Activated naive CD8-positive, alpha-beta T cell treated with anti-CD3 and anti-CD28 coated beads, Interleukin-2, amount 50 U/mL, for 24 hours (primary cell): ENCODE results near the gene TFB1M.
"Not testable (repeated sequence)": the region's sequence is repeated elsewhere in the genome, so short reads cannot be mapped to it uniquely, and the experiment has no call there.

Source experiments
- ATAC-seq: fragments of 150-1000 bp; cut with Tn5 transposase; one replicate; pipeline ENCODE4 v1.10.0; 2021
- DNase-seq: peaks from one replicate; pipeline ENCODE4 v3.0.0; 2021
- H3K27ac Mint-ChIP-seq: one replicate; pipeline ENCODE4 v1.8.0; 2021; ENCODE audit warnings: mild to moderate bottlenecking, mixed read lengths
- H3K27me3 Mint-ChIP-seq: one replicate; pipeline ENCODE4 v1.8.0; 2021; ENCODE audit warnings: mixed read lengths
- H3K36me3 Mint-ChIP-seq: one replicate; pipeline ENCODE4 v1.8.0; 2021; ENCODE audit warnings: low read depth, mixed read lengths
- H3K4me1 Mint-ChIP-seq: one replicate; pipeline ENCODE4 v1.8.0; 2021; ENCODE audit warnings: mixed read lengths
- H3K4me3 Mint-ChIP-seq: one replicate; pipeline ENCODE4 v1.8.0; 2021; ENCODE audit warnings: mild to moderate bottlenecking, moderate library complexity, mixed read lengths
- H3K9me3 Mint-ChIP-seq: one replicate; pipeline ENCODE4 v1.8.0; 2021; ENCODE audit warnings: mixed read lengths

TFB1M gene

DNA sequence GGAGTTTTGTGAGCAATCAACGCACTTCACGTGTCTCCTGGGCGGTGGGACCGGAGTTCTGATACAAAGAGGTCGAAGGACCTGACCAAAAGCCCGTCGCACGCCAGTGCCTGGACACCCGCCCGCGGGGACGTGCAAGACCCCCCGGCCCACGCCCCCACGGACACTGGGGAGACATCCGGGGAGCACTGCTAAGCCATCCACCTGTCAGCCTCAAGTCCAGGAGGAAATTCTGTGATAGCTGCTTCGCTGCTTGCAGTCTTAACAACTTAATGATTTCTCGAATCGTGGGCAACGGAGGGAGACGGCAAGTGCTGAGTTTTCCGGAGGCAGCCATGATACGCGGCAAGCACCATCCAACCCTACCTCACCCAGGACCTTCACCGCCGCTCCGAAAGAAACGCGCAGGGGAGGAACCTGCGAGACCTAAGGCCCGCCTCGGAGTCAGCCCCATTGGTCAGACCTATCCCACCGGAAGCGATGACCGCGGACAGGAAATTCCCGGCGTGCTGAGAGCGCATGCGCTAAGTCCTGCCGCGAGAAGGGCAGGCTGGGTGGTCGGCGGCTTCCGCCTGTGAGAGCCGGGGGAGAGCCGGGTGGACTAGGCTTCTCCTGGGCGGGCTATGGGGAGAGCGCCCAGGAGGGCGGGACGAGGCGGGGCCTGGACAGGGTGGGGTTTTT, at the start of gene TFB1M:
Gene TFB1M (minus strand): TSS at position 393 of the 681 bp plus-strand sequence. CDS start 56 bp downstream, at position 337.
- Mint-ChIP-seq H3K36me3 (peaks cover 26% of the 10 kb centered on the region), H3K4me3 (peak within 1 kb of the TSS; percentile 96), H3K4me1 (peaks cover 47% of the 10 kb centered on the region), H3K9me3 (no peaks in the 10 kb centered on the region), H3K27ac (peak within 1 kb of the TSS; percentile 95), H3K27me3 (no peaks in the 10 kb centered on the region)
- DNase-seq, result peak; percentile 98
- peak; percentile 99 for ATAC-seq

DNA sequence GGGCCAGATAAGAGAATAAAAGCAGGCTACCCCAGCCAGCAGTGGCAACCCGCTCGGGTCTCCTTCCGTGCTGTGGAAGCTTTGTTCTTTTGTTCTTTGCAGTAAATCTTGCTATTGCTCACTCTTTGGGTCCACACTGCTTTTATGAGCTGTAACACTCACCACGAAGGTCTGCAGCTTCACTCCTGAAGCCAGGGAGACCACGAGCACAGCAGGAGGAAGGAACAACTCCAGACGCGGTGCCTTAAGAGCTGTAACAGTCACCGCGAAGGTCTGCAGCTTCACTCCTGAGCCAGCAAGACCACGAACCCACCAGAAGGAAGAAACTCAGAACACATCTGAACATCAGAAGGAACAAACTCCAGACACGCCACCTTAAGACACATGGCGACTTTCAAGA, 49.7 kb upstream of the TFB1M start:
- H3K27ac Mint-ChIP-seq, ATAC-seq, H3K9me3 Mint-ChIP-seq, H3K4me3 Mint-ChIP-seq, DNase-seq, H3K36me3 Mint-ChIP-seq, H3K4me1 Mint-ChIP-seq, H3K27me3 Mint-ChIP-seq: not testable (repeated sequence)

DNA sequence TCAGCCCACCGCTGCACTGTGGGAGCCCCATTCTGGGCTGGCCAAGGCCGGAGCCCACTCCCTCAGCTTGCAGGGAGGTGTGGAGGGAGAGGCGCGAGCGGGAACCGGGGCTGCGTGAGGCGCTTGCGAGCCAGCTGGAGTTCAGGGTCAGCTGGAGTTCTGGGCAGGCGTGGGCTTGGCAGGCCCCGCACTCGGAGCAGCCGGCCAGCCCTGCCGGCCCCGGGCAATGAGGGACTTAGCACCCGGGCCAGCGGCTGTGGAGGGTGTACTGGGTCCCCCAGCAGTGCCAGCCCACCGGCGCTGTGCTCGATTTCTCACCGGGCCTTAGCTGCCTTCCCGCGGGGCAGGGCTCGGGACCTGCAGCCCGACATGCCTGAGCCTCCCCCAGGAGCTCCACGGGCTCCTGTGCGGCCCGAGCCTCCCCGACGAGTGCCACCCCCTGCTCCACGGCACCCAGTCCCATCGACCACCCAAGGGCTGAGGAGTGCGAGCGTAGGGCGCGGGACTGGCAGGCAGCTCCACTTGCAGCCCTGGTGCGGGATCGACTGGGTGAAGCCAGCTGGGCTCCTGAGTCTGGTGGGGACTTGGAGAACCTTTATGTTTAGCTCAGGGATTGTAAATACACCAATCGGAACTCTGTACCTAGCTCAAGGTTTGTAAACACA, 48.8 kb upstream of the TFB1M start:
- not testable (repeated sequence) for H3K27ac Mint-ChIP-seq, H3K36me3 Mint-ChIP-seq, DNase-seq, H3K27me3 Mint-ChIP-seq, H3K4me3 Mint-ChIP-seq, H3K4me1 Mint-ChIP-seq, ATAC-seq, H3K9me3 Mint-ChIP-seq

DNA sequence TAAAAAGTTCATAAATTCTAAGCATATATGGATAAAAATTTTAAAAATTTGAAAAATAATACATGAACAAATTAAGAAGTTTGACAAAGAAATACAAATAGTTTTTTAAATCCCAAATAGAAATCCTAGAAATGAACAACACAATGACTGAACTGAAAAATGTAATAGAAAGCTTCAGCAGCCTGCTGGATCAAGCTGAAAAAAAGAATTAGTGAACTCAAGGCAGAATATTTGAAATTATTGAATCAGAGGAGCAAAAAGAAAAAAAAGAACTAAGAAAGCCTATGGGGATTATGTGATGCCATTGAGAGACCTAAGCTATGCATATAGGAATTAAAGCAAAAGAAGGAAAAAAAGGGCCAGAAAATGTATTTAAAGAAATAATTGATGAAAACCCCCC, 39.9 kb upstream of the TFB1M start:
- ATAC-seq (no peak), DNase-seq (no peak)
- peaks cover 8% of the 10 kb centered on the region for H3K36me3 Mint-ChIP-seq
- peaks cover 26% of the 10 kb centered on the region for H3K9me3 Mint-ChIP-seq
- no peak overlapping the region for H3K4me3 Mint-ChIP-seq
- no peaks in the 10 kb centered on the region for H3K4me1 Mint-ChIP-seq
- H3K27ac Mint-ChIP-seq, result no peak overlapping the region
- H3K27me3 Mint-ChIP-seq, result no peaks in the 10 kb centered on the region

DNA sequence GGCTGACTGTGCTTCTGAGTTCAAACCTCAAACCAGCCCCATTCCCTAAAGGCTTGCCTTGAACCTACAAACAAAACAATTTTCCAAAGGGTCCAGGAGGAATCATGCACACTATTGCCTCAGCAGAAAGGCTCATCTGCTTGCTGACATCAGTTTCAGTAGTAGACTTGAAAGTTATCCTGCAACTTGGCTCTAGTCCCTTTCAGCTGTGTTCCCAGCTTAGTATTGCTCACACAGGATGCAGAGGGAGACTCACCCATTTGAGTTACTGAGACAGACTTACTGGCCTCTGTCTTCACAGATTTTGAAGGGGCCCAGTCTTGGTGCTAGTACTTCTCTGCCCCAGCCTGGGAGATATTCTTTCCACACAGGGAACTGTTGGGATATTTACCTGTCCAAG, 38.5 kb upstream of the TFB1M start:
- Mint-ChIP-seq H3K27me3 (no peaks in the 10 kb centered on the region), H3K27ac (no peak overlapping the region), H3K9me3 (peaks cover 32% of the 10 kb centered on the region), H3K36me3 (peaks cover 11% of the 10 kb centered on the region), H3K4me3 (no peak overlapping the region), H3K4me1 (peaks cover 3% of the 10 kb centered on the region)
- ATAC-seq (no peak), DNase-seq (no peak)

DNA sequence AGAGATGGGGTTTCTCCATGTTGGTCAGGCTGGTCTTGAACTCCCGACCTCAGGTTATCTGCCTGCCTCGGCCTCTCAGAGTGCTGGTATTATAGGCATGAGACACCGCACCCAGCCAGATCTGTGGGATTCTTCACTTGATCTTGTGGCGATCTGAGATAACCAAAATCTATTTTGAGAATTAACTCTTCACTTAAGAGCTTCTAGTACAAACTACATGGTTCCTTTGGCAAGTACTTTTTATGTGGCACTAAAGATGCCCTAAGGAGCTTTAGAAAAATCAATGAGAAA, 37.8 kb upstream of the TFB1M start:
- Mint-ChIP-seq H3K27me3 (no peaks in the 10 kb centered on the region), H3K4me1 (peaks cover 3% of the 10 kb centered on the region), H3K27ac (no peak overlapping the region), H3K4me3 (no peak overlapping the region), H3K9me3 (peaks cover 36% of the 10 kb centered on the region), H3K36me3 (peaks cover 12% of the 10 kb centered on the region)
- DNase-seq (no peak), ATAC-seq (no peak)

DNA sequence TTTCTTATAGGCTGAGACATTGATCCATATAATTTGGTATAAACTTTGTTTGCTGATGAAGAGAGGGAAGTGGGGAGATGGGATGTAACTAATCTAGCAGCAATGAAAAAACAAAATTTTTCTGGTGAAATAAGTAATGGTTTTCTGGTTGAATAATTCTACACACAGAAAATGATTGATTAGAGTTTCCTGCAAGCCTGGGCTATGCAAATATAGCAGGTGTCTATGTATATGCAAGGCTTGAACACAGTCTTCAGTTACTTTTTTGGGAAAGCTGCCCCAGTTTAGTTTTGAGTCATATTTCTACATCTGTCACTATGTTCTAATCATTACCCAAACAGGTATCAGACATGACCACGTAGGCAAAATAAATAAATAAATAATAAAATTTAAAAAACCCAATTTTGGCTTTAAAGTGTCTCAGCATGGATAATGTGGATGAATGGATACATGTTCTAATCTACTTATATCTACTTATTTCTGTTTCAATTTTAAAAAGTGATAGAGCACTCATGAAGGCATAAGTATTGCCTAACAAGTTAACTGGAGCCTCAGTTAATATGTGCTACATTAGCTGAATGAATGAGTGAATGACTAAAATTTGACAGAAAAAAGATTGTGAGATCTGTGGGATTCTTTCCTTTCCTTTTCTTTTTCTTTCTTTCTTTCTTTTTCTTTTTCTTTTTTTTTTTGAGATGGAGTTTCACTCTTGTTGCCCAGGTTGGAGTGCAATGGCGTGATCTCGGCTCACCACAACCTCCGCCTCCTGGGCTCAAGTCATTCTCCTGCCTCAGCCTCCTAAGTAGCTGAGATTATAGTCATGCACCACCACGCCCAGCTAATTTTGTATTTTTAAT, 37.2 kb upstream of the TFB1M start:
- H3K27me3 Mint-ChIP-seq, result no peaks in the 10 kb centered on the region
- H3K4me3 Mint-ChIP-seq, result no peak overlapping the region
- H3K4me1 Mint-ChIP-seq, result peaks cover 3% of the 10 kb centered on the region
- ATAC-seq, result no peak
- H3K36me3 Mint-ChIP-seq, result peaks cover 15% of the 10 kb centered on the region
- no peak overlapping the region for H3K27ac Mint-ChIP-seq
- H3K9me3 Mint-ChIP-seq, result peaks cover 38% of the 10 kb centered on the region
- DNase-seq, result no peak

DNA sequence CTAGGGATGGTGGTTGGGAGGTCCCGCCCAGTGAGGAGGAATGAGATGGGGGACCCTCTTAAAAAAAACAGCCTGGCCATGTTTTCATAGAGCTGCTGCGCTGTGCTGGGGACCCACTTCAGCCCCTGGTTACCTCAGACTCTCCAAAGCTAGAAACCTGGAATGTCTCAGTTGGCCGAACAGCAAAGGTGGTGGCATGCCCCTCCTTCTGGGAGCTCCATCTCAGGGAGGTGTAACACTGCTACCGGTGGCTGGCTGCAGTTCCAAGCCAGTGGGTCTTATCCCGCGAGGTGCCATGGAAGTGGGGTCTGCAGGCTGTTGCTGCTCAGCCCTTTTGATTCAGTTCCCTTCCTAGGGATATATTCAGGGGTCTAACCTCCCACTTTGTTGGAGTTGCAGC, 35.7 kb upstream of the TFB1M start:
- ATAC-seq (no peak), DNase-seq (no peak)
- H3K36me3 Mint-ChIP-seq, result peaks cover 12% of the 10 kb centered on the region
- H3K27ac Mint-ChIP-seq, result no peak overlapping the region
- H3K4me1 Mint-ChIP-seq, result peaks cover 3% of the 10 kb centered on the region
- no peak overlapping the region for H3K4me3 Mint-ChIP-seq
- no peaks in the 10 kb centered on the region for H3K27me3 Mint-ChIP-seq
- H3K9me3 Mint-ChIP-seq, result peaks cover 47% of the 10 kb centered on the region

DNA sequence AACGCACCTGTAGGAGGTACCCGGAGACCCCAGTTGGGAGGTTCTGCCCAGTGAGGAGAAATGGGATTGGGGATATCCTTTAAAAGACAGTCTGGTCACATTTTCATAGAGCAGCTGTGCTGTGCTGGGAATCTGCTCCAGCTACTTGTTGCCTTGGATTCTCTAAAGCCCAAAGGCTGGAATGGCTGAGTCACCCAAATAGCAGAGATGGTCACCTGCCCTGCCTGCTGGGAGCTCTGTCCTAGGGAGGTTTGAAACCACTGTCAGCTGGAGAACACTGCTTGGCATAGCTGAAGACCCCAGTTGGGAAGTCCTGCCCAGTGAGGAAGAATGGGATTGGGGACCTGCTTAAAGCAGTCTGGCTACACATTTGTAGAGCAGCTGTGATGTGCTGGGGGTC, 34.8 kb upstream of the TFB1M start:
- H3K27ac Mint-ChIP-seq, result no peak overlapping the region
- peaks cover 9% of the 10 kb centered on the region for H3K36me3 Mint-ChIP-seq
- peaks cover 3% of the 10 kb centered on the region for H3K4me1 Mint-ChIP-seq
- no peak overlapping the region for H3K4me3 Mint-ChIP-seq
- ATAC-seq (no peak), DNase-seq (no peak)
- H3K9me3 Mint-ChIP-seq, result peaks cover 40% of the 10 kb centered on the region
- H3K27me3 Mint-ChIP-seq, result no peaks in the 10 kb centered on the region

DNA sequence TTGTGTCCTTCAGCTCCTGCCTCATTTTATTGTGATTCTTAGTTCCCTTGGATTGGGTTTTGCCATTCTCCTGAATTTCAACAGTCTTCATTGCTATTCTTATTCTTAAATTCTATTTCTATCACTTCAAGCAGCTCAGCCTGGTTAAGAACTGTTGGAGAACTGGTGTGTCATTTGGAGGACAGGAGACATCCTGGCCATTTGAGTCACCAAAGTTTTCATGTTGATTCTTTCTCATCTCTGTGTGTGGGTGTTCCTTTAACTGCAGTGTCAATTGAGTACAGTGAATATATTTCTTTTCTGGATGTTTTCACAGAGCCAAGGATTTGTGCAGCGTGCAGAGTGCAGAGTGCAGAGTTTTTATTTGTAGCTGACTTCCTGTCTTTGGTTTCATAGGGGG, 33.5 kb upstream of the TFB1M start:
- Mint-ChIP-seq H3K9me3 (peaks cover 33% of the 10 kb centered on the region), H3K36me3 (peaks cover 8% of the 10 kb centered on the region), H3K4me1 (peaks cover 3% of the 10 kb centered on the region), H3K4me3 (no peak overlapping the region), H3K27ac (no peak overlapping the region), H3K27me3 (no peaks in the 10 kb centered on the region)
- ATAC-seq, result peak; percentile 36
- no peak for DNase-seq

DNA sequence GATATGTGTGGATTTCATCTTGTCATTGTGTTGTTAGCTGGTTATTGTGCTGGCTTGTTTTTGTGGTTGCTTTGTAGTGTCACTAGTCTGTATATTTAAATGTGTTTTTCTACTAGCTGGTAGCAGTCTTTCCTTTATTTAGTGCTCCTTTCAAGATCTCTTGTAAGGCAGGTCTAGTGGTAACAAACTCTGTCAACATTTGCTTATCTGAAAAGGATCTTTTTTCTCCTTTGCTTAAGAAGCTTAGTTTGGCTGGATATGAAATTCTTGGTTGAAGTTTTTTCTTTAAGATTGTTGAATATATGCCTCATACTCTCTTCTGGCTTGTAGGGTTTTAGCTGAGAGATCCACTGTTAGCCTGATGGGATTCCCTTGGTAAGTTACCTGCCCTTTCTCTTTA, 32.7 kb upstream of the TFB1M start:
- H3K4me3 Mint-ChIP-seq, result no peak overlapping the region
- DNase-seq (no peak), ATAC-seq (no peak)
- peaks cover 33% of the 10 kb centered on the region for H3K9me3 Mint-ChIP-seq
- peaks cover 8% of the 10 kb centered on the region for H3K36me3 Mint-ChIP-seq
- no peak overlapping the region for H3K27ac Mint-ChIP-seq
- H3K27me3 Mint-ChIP-seq, result no peaks in the 10 kb centered on the region
- H3K4me1 Mint-ChIP-seq, result peaks cover 3% of the 10 kb centered on the region

DNA sequence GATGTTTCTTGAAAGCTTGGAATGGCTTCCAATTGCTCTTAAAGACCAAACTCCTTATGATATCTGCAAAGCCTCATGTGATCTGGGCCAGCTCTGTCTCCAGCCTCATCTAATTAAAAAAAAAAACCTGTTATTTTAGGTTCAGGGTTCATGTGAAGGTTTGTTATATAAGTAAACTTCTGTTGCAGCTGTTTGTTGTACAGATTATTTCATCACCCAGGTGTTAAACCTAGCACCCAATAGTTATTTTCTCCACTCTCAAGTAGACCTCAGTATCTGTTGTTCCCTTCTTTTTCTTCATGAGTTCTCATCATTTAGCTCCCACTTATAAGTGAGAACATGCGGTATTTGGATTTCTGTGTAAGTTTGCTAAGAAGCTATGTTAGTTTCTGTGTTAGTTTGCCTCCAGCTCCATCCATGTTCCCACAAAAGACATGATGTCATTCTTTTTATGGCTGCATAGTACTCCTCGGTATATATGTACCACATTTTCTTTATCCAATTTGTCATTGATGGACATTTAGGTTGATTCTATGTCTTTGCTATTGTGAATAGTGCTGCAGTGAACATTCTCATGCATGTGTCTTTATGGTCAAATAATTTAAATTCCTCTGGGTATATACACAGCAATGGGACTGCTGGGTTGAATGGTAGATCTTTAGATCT, 30.2 kb upstream of the TFB1M start:
- no peak for ATAC-seq
- H3K9me3 Mint-ChIP-seq, result peaks cover 41% of the 10 kb centered on the region

DNA sequence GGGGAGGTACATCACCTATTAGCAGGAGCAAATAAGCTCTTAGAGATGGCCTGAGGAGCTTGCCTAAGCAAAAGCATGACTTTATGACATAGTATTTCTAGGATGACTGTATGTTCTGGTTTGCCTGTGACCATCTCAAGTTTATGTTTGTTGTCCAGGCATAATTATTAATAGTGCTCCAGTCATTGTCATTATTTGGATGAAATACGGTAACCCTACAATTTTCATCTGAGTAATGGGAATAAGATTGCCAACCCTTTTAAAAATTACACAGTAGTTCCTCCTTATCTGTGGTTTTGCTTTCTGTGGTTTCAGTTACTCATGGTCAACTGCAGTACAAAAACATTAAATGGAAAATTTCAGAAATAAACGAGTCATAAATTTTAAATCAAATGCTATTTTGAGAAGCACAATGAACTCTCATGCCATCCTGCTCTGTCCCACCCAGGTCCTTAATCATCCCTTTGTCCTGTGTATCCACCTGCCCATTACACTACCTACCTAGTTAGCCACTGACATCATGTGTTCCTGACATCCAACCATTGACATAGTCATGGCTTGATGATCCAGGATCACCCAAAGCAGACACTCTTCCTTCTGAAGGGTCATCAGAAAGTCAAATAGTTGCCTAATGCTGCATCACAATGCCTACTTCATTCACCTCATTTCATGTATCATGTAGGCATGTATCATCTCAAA, 27.0 kb upstream of the TFB1M start:
- peak; percentile 49 for ATAC-seq
- Mint-ChIP-seq H3K9me3 (peaks cover 27% of the 10 kb centered on the region), H3K27me3 (no peaks in the 10 kb centered on the region), H3K27ac (peak overlapping the region; percentile 53), H3K4me1 (peaks cover 37% of the 10 kb centered on the region), H3K36me3 (peaks cover 7% of the 10 kb centered on the region), H3K4me3 (no peak overlapping the region)
- no peak for DNase-seq

More for the DNA sequence above, 30.2 kb upstream of the TFB1M start:
- Mint-ChIP-seq H3K27ac (no peak overlapping the region), H3K27me3 (no peaks in the 10 kb centered on the region), H3K4me1 (peaks cover 20% of the 10 kb centered on the region), H3K36me3 (peaks cover 12% of the 10 kb centered on the region), H3K4me3 (no peak overlapping the region)
- DNase-seq, result no peak

DNA sequence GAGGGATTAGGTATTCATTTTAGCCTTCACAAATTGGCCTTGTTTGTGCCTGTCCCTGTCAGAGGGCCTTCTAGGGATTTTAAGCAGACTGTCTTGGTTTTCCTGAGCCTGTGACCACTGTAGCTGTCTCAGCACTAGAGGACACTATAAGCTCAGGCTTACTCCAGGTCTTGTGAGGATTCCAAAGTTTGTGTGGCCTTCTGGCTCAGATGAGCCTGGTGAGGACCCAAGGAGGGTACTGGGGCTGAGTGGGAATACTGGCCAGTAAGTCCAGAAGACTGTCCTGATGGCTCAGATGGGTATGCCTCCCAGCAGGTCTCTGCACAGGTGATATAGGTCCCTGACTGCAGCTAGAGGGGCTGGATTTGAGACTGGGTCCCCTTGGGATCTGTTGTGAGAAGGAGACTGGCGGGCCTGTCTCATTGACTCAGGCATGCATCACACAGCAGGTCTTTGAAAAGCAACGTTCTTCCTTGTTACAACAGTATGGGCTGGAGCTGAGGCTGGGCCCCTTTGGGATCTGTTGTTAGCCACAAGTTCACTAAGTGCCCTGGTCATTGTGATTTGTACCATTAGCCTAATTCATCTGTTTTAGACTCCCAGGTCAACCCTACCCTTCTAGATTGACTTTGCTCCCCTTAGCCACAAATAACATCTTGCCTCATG, 26.3 kb upstream of the TFB1M start:
- Mint-ChIP-seq H3K27me3 (no peaks in the 10 kb centered on the region), H3K9me3 (peaks cover 28% of the 10 kb centered on the region), H3K36me3 (peaks cover 7% of the 10 kb centered on the region), H3K4me1 (peaks cover 37% of the 10 kb centered on the region), H3K4me3 (no peak overlapping the region), H3K27ac (no peak overlapping the region)
- no peak for ATAC-seq
- DNase-seq, result no peak
